Measurements from ENCODE around the gene BBOX1. TPM values are rescaled to one million over a fixed set of nuclear protein-coding genes. Genes with fewer than 3 reads are reported as not detected.
"Not testable (repeated sequence)": the region's sequence is repeated elsewhere in the genome, so short reads cannot be mapped to it uniquely, and the experiment has no call there.

Gene BBOX1
- total RNA-seq, 1 donor from 2014 or later: 0.45 TPM

GRCh38 chr11:27159335-27159679 is 118.7 kb downstream of the BBOX1 start:
- intact Hi-C loops (cut with DNase I): loop anchor here (2.0 kb wide), 1 partner anchor 409 kb away; no protein-coding TSS in a partner anchor
- ATAC-seq (peak; percentile 82), DNase-seq (ENCODE audit: low spot score) (no peak)

GRCh38 chr11:27161071-27161470 is 120.5 kb downstream of the BBOX1 start:
- ATAC-seq: no peak
- DNase-seq (ENCODE audit: low spot score): no peak
- intact Hi-C loops (cut with DNase I): no loop called here

DNA sequence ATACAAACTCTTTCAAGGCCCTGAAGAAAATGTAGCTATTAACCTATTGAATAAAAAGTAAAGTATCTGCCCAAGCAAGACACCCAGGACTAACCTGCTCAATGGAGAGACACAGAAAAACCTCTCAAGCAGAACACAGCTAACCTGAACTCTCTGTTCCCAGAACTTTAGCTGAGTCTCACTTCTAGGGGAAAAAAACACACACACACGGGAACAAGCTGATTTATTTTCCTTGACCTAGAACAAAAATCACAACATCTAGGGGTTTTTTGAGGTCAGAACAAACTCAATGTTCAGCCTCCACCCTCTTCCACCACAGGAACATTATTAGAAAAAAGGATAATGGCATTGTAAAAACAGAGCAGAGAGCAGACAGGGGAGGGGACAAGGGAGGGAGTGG is 121.6 kb downstream of the BBOX1 start:
- DNase-seq (ENCODE audit: low spot score): no peak
- intact Hi-C loops (cut with DNase I): no loop called here
- peak; percentile 67 for ATAC-seq

GRCh38 chr11:27166130-27166529 is 125.5 kb downstream of the BBOX1 start:
- intact Hi-C loops (cut with DNase I): no loop called here
- DNase-seq (ENCODE audit: low spot score) (no peak), ATAC-seq (no peak)

GRCh38 chr11:27171376-27171958 is 130.9 kb downstream of the BBOX1 start:
- intact Hi-C loops (cut with DNase I): no loop called here
- ATAC-seq (no peak), DNase-seq (ENCODE audit: low spot score) (no peak)

GRCh38 chr11:27173545-27173944 is 132.9 kb downstream of the BBOX1 start:
- ATAC-seq: no peak
- intact Hi-C loops (cut with DNase I): no loop called here

DNA sequence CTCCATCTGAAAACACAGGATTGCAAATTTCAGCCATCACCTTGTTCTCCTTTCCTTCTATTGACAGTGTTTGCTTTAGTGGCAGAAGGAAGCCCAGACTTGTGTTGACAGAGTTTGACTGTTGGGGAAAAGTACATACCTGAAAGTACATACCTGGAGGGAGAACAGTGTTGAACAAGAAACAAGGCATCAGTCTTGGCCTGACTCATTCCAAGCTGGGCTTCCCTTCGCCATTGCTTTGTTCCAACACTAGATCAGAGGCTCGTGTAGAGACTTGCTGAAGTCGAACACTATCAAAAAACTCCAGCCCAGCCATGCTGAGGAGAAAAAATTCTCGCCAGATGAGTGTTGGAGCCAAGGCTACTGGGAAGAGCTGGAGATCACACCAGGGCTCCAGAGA is 133.4 kb downstream of the BBOX1 start:
- intact Hi-C loops (cut with DNase I): no loop called here

More at GRCh38 chr11:27173545-27173944, 132.9 kb downstream of the BBOX1 start:
- DNase-seq (ENCODE audit: low spot score): no peak

GRCh38 chr11:27174672-27175210 is 134.1 kb downstream of the BBOX1 start:
- intact Hi-C loops (cut with DNase I): no loop called here
- ATAC-seq (no peak), DNase-seq (ENCODE audit: low spot score) (no peak)

More for the DNA sequence above, 133.4 kb downstream of the BBOX1 start:
- DNase-seq (ENCODE audit: low spot score) (no peak), ATAC-seq (no peak)

GRCh38 chr11:27175562-27175961 is 134.9 kb downstream of the BBOX1 start:
- ATAC-seq; DNase-seq (ENCODE audit: low spot score); intact Hi-C loops (cut with DNase I): not testable (repeated sequence)

Other genes starting within 250 kb of the BBOX1 start
- gene FIBIN, start 46.7 kb upstream of the BBOX1 start, total RNA-seq: 54.1 TPM